Inferior parietal cortex (tissue), 1 donor: Measurements from ENCODE around the gene ITSN1.
"Not testable (repeated sequence)": the region's sequence is repeated elsewhere in the genome, so short reads cannot be mapped to it uniquely, and the experiment has no call there.

Experiments
- DNase-seq: peaks from one replicate; pipeline ENCODE4 v3.0.0-alpha.2; 2016; ENCODE audit errors: extremely low spot score

ITSN1 gene

GRCh38 chr21:33642027-33642895, at the start of gene ITSN1:
TSS of gene ITSN1 (plus strand) at chr21:33642501. CDS start at chr21:33718829, 76,328 bp downstream.
- peak; percentile 99 for DNase-seq

- DNase-seq, result no peak
Observed at GRCh38 chr21:33598051-33598450, 44.2 kb upstream of the ITSN1 start.

- no peak for DNase-seq
Observed at GRCh38 chr21:33608559-33608958, 33.7 kb upstream of the ITSN1 start.

GRCh38 chr21:33611006-33611744, 31.1 kb upstream of the ITSN1 start:
- no peak for DNase-seq

GRCh38 chr21:33617565-33617964, 24.7 kb upstream of the ITSN1 start:
- not testable (repeated sequence) for DNase-seq

GRCh38 chr21:33618407-33618806, 23.9 kb upstream of the ITSN1 start:
- DNase-seq, result no peak

- DNase-seq, result no peak
Observed at GRCh38 chr21:33619726-33620125, 22.6 kb upstream of the ITSN1 start.

- no peak for DNase-seq
Observed at GRCh38 chr21:33622253-33622652, 20.0 kb upstream of the ITSN1 start.

GRCh38 chr21:33626151-33626550, 16.1 kb upstream of the ITSN1 start:
- not testable (repeated sequence) for DNase-seq

- DNase-seq, result no peak
Observed at GRCh38 chr21:33634254-33634653, 8.0 kb upstream of the ITSN1 start.

- no peak for DNase-seq
Observed at GRCh38 chr21:33640697-33641351, 1.5 kb upstream of the ITSN1 start.

GRCh38 chr21:33641352-33642026, 812 bp upstream of the ITSN1 start, which contains the start of gene CRYZL1:
TSS of gene CRYZL1 (minus strand) at chr21:33641741. CDS start at chr21:33631551, 10,190 bp downstream.
- peak; percentile 100 for DNase-seq

- peak; percentile 35 for DNase-seq
Observed at GRCh38 chr21:33642896-33643657, 776 bp downstream of the ITSN1 start.

- DNase-seq, result peak; percentile 30
Observed at GRCh38 chr21:33643658-33644311, 1.5 kb downstream of the ITSN1 start.

GRCh38 chr21:33644383-33645074, 2.2 kb downstream of the ITSN1 start:
- no peak for DNase-seq

- DNase-seq, result no peak
Observed at GRCh38 chr21:33645730-33646129, 3.4 kb downstream of the ITSN1 start.

GRCh38 chr21:33647587-33647986, 5.3 kb downstream of the ITSN1 start:
- no peak for DNase-seq

- no peak for DNase-seq
Observed at GRCh38 chr21:33648555-33648954, 6.3 kb downstream of the ITSN1 start.

- no peak for DNase-seq
Observed at GRCh38 chr21:33650230-33650629, 7.9 kb downstream of the ITSN1 start.
